KMS-11 (cell line): ENCODE measurements around the gene INSYN2B.
"Not testable (repeated sequence)": the region's sequence is repeated elsewhere in the genome, so short reads cannot be mapped to it uniquely, and the experiment has no call there.

Experiments
- H2AFZ ChIP-seq: fragments of 200-600 bp; sonication (generic); 2 replicates; pipeline ENCODE4 v1.6.1; 2016; ENCODE audit warnings: antibody characterized with exemption, mixed run types, low read depth
- H3K27ac ChIP-seq: fragments of 200-600 bp; sonication (generic); 2 replicates; pipeline ENCODE4 v1.6.1; 2016; ENCODE audit warnings: mild to moderate bottlenecking, mixed run types
- H3K27me3 ChIP-seq: fragments of 200-600 bp; sonication (generic); 2 replicates; pipeline ENCODE4 v1.6.1; 2017; ENCODE audit warnings: mild to moderate bottlenecking, low read depth, mixed run types, moderate library complexity; ENCODE audit not compliant: insufficient read depth
- H3K36me3 ChIP-seq: fragments of 200-600 bp; sonication (generic); 2 replicates; pipeline ENCODE4 v1.6.1; 2017; ENCODE audit warnings: mild to moderate bottlenecking, mixed run types; ENCODE audit not compliant: insufficient read depth
- H3K4me1 ChIP-seq: fragments of 200-600 bp; sonication (generic); 2 replicates; pipeline ENCODE4 v1.6.1; 2016; ENCODE audit warnings: mild to moderate bottlenecking, low read depth, mixed run types; ENCODE audit not compliant: poor library complexity, severe bottlenecking
- H3K4me2 ChIP-seq: fragments of 200-600 bp; sonication (generic); 2 replicates; pipeline ENCODE4 v1.7.0; 2016; ENCODE audit warnings: mild to moderate bottlenecking, mixed run types
- H3K4me3 ChIP-seq: fragments of 200-600 bp; sonication (generic); IDR thresholded peaks from 2 replicates; pipeline ENCODE4 v1.6.1; 2017; ENCODE audit warnings: low read depth, low read length, mixed read lengths; ENCODE audit not compliant: insufficient read depth
- H3K79me2 ChIP-seq: fragments of 200-600 bp; sonication (generic); 2 replicates; pipeline ENCODE4 v1.6.1; 2016; ENCODE audit warnings: low read depth, mixed run types; ENCODE audit not compliant: insufficient read depth
- H3K9ac ChIP-seq: fragments of 200-600 bp; sonication (generic); 2 replicates; pipeline ENCODE4 v1.6.1; 2016; ENCODE audit warnings: mild to moderate bottlenecking, mixed run types
- H4K20me1 ChIP-seq: fragments of 200-600 bp; sonication (generic); 2 replicates; pipeline ENCODE4 v1.6.1; 2016; ENCODE audit warnings: mild to moderate bottlenecking, mixed run types; ENCODE audit not compliant: insufficient read depth
- CTCF ChIP-seq: fragments of 200-600 bp; sonication (generic); conservative IDR thresholded peaks from 2 replicates; pipeline ENCODE4 v1.6.1; 2017; ENCODE audit warnings: low read depth, mild to moderate bottlenecking, antibody characterized with exemption, low read length, moderate library complexity, mixed read lengths

The INSYN2B gene

GRCh38 chr5:169956126-169956525 is 24.2 kb downstream of the INSYN2B start:
- Histone ChIP-seq H3K9ac (no peak overlapping the region), H3K36me3 (no peaks in the 10 kb centered on the region), H3K4me2 (no peak overlapping the region), H3K27ac (no peak overlapping the region), H3K79me2 (no peaks in the 10 kb centered on the region), H3K27me3 (no peaks in the 10 kb centered on the region), H3K4me1 (no peaks in the 10 kb centered on the region), H4K20me1 (no peaks in the 10 kb centered on the region), H2AFZ (no peak overlapping the region), H3K4me3 (no peak overlapping the region)
- no peak for TF ChIP-seq CTCF

- no peak overlapping the region for H3K9ac ChIP-seq
- no peak overlapping the region for H2AFZ ChIP-seq
- no peaks in the 10 kb centered on the region for H3K36me3 ChIP-seq
- no peaks in the 10 kb centered on the region for H3K4me1 ChIP-seq
- no peaks in the 10 kb centered on the region for H4K20me1 ChIP-seq
- no peak overlapping the region for H3K4me2 ChIP-seq
- no peaks in the 10 kb centered on the region for H3K79me2 ChIP-seq
- no peaks in the 10 kb centered on the region for H3K27me3 ChIP-seq
- no peak overlapping the region for H3K27ac ChIP-seq
- TF ChIP-seq CTCF: no peak
- no peak overlapping the region for H3K4me3 ChIP-seq
These were observed 25.5 kb downstream of the INSYN2B start for GRCh38 chr5:169954786-169955185.

GRCh38 chr5:169953196-169953595 is 27.1 kb downstream of the INSYN2B start:
- H3K4me2 ChIP-seq: not testable (repeated sequence)

GRCh38 chr5:169950333-169950732 is 30.0 kb downstream of the INSYN2B start:
- H3K4me2 ChIP-seq: no peak overlapping the region
- H3K4me1 ChIP-seq: no peaks in the 10 kb centered on the region
- H3K79me2 ChIP-seq: no peaks in the 10 kb centered on the region
- no peak overlapping the region for H3K27ac ChIP-seq
- no peaks in the 10 kb centered on the region for H3K27me3 ChIP-seq
- H3K36me3 ChIP-seq: no peaks in the 10 kb centered on the region
- H3K9ac ChIP-seq: no peak overlapping the region
- no peak overlapping the region for H2AFZ ChIP-seq
- H3K4me3 ChIP-seq: no peak overlapping the region
- H4K20me1 ChIP-seq: no peaks in the 10 kb centered on the region
- no peak for TF ChIP-seq CTCF

More at GRCh38 chr5:169953196-169953595, 27.1 kb downstream of the INSYN2B start:
- H2AFZ ChIP-seq, H3K4me1 ChIP-seq, H3K27ac ChIP-seq, H3K4me3 ChIP-seq, H3K27me3 ChIP-seq, H3K9ac ChIP-seq, H3K36me3 ChIP-seq, H4K20me1 ChIP-seq, H3K79me2 ChIP-seq: not testable (repeated sequence)

GRCh38 chr5:169946743-169947295 is 33.5 kb downstream of the INSYN2B start:
- H2AFZ ChIP-seq: no peak overlapping the region
- no peaks in the 10 kb centered on the region for H3K27me3 ChIP-seq
- H3K4me3 ChIP-seq: no peak overlapping the region
- H3K4me1 ChIP-seq: no peaks in the 10 kb centered on the region
- no peak overlapping the region for H3K9ac ChIP-seq
- H3K79me2 ChIP-seq: no peaks in the 10 kb centered on the region
- no peak for TF ChIP-seq CTCF
- no peak overlapping the region for H3K4me2 ChIP-seq
- no peak overlapping the region for H3K27ac ChIP-seq
- H3K36me3 ChIP-seq: no peaks in the 10 kb centered on the region
- H4K20me1 ChIP-seq: no peaks in the 10 kb centered on the region
